Breast epithelium (tissue), 3 donors: Measurements from ENCODE around the gene UBE2E1.

Experiments used
- POLR2A ChIP-seq: fragments of 450-650 bp; IDR thresholded peaks from one replicate; pipeline ENCODE4 v1.6.1; 2016; ENCODE audit warnings: antibody characterized with exemption, mild to moderate bottlenecking, moderate library complexity
- POLR2AphosphoS5 ChIP-seq, 3 donors: sonication (generic); formaldehyde crosslinking; IDR thresholded peaks; one replicate each; pipeline ENCODE4 v1.6.1; 2017; ENCODE audit warnings: antibody characterized with exemption in 3 of 3
- TF ChIP-seq, protein P1 (sequence below), 3 donors: fragments of 450-650 bp; IDR thresholded peaks; one replicate each; pipeline ENCODE4 v1.5.1; 2016 to 2017; ENCODE audit warnings: antibody characterized with exemption in 3 of 3, mild to moderate bottlenecking in 3 of 3, moderate library complexity in 3 of 3

DNA sequence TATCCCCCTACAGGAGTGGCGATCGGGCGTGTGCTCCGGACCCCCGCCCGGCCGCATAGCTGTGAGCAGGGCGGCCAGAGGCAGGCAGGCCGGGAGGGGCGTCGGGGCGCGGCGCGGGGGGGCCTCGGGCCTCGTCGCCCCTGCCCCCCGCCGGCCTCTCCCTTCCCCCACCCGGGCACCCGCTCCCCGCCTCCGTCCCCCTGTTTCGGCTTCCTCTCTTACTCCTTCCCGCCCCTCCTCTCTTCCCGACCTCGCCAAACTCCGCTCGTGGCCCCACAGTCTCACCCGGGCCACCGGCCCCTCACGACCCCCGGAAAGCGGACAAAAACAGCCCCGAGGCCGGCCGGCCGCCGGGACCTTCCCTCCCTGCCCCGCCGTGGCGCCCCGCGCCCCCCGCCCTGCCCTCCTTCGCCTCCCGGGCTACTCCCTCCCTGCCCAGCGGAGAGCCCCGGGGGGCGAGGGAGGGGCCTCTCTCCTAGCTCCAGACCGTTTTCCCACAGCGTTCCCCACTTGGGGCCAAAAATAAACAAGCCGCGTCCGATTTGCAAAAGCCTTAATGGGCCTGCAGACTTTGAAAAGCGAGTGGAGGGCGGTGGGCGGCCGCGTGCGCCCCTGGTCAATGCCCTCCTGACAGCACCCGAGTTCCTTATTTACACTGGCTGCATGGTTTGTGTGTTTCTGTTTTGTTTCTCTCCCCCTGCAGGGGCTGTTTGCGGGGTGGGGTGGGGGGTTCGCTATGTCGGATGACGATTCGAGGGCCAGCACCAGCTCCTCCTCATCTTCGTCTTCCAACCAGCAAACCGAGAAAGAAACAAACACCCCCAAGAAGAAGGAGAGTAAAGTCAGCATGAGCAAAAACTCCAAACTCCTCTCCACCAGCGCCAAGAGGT is 1.0 kb downstream of the UBE2E1 start:
- peak in 1 of 3 donors; percentile 30 for TF ChIP-seq POLR2AphosphoS5 (IDR thresholded peaks at IDR 0.05)
- TF ChIP-seq POLR2A: no peak
- TF ChIP-seq, protein P1, sequence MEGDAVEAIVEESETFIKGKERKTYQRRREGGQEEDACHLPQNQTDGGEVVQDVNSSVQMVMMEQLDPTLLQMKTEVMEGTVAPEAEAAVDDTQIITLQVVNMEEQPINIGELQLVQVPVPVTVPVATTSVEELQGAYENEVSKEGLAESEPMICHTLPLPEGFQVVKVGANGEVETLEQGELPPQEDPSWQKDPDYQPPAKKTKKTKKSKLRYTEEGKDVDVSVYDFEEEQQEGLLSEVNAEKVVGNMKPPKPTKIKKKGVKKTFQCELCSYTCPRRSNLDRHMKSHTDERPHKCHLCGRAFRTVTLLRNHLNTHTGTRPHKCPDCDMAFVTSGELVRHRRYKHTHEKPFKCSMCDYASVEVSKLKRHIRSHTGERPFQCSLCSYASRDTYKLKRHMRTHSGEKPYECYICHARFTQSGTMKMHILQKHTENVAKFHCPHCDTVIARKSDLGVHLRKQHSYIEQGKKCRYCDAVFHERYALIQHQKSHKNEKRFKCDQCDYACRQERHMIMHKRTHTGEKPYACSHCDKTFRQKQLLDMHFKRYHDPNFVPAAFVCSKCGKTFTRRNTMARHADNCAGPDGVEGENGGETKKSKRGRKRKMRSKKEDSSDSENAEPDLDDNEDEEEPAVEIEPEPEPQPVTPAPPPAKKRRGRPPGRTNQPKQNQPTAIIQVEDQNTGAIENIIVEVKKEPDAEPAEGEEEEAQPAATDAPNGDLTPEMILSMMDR (IDR thresholded peaks at IDR 0.05): no peak
